Measurements from ENCODE around the gene CCL19. TPM values are rescaled to one million over a fixed set of nuclear protein-coding genes. Genes with fewer than 3 reads are reported as not detected.

CCL19 gene
- total RNA-seq, 1 donor from 2014 or later = not detected

GRCh38 chr9:34686732-34687131, 4.3 kb downstream of the CCL19 start:
- no peak for DNase-seq (ENCODE audit: low read depth)
- no peak for TF ChIP-seq CTCF (conservative IDR thresholded peaks at IDR 0.05; ENCODE audit: low read depth, low read length)
- H3K4me3 ChIP-seq (ENCODE audit: low read depth, low read length) = no peak overlapping the region

- no peak for DNase-seq (ENCODE audit: low read depth)
- no peak for TF ChIP-seq CTCF (conservative IDR thresholded peaks at IDR 0.05; ENCODE audit: low read depth, low read length)
- no peak overlapping the region for H3K4me3 ChIP-seq (ENCODE audit: low read depth, low read length)
These were observed 4.8 kb downstream of the CCL19 start for GRCh38 chr9:34686231-34686630.

GRCh38 chr9:34685591-34685990, 5.5 kb downstream of the CCL19 start:
- DNase-seq (ENCODE audit: low read depth) = no peak
- no peak overlapping the region for H3K4me3 ChIP-seq (ENCODE audit: low read depth, low read length)
- TF ChIP-seq CTCF (conservative IDR thresholded peaks at IDR 0.05; ENCODE audit: low read depth, low read length) = no peak

GRCh38 chr9:34684816-34685215, 6.3 kb downstream of the CCL19 start:
- no peak overlapping the region for H3K4me3 ChIP-seq (ENCODE audit: low read depth, low read length)
- TF ChIP-seq CTCF (conservative IDR thresholded peaks at IDR 0.05; ENCODE audit: low read depth, low read length) = no peak
- no peak for DNase-seq (ENCODE audit: low read depth)

- H3K4me3 ChIP-seq (ENCODE audit: low read depth, low read length) = no peak overlapping the region
- no peak for DNase-seq (ENCODE audit: low read depth)
- TF ChIP-seq CTCF (conservative IDR thresholded peaks at IDR 0.05; ENCODE audit: low read depth, low read length) = no peak
These were observed 6.9 kb downstream of the CCL19 start for GRCh38 chr9:34684145-34684544.

GRCh38 chr9:34675869-34676268, 15.2 kb downstream of the CCL19 start:
- no peak overlapping the region for H3K4me3 ChIP-seq (ENCODE audit: low read depth, low read length)
- no peak for TF ChIP-seq CTCF (conservative IDR thresholded peaks at IDR 0.05; ENCODE audit: low read depth, low read length)
- DNase-seq (ENCODE audit: low read depth) = no peak

- TF ChIP-seq CTCF (conservative IDR thresholded peaks at IDR 0.05; ENCODE audit: low read depth, low read length) = peak; percentile 87
- no peak for DNase-seq (ENCODE audit: low read depth)
- no peak overlapping the region for H3K4me3 ChIP-seq (ENCODE audit: low read depth, low read length)
These were observed 15.9 kb downstream of the CCL19 start for GRCh38 chr9:34675048-34675714.

Measured in epithelial cell of proximal tubule (primary cell).